ENCODE measurements around the gene RIMS4. TPM values are rescaled to one million over a fixed set of nuclear protein-coding genes. Genes with fewer than 3 reads are reported as not detected.

Gene RIMS4
- total and polyA plus RNA-seq, 2 of the 8 experiments (the other 6 are each of a cell fraction or from before 2014, with no cell fraction given): 13.3 to 44.2 TPM

DNA sequence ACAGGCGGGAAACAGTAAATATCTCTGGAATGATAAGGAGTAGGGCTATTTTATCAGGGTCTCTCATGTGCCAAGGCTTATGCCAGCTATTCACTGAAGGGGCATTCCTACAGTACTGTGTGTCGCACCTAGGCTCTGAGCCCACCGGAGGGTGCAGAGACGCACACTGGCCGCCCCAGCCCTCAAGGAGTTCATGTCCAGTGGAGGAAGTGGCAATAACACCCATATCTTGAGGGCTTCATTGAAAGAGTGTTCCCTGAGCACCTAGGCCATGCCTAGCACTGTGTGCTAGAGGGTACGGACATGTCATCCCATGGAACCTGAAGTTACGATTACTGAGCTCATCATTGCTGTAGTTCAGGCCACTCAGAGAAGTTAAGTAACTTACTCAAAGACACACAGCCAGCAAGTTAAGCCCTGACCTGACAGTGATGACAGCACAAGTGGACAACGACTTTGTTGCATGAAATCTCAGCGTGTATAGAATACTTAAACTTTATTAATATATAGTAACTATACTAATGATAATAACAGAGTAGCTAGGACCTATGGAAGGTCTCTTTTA is 86.5 kb downstream of the RIMS4 start:
- no peak overlapping the region for H2BK12ac ChIP-seq (ENCODE audit: low read depth, low read length)
- no peaks in the 10 kb centered on the region for H3K9me3 ChIP-seq (ENCODE audit: insufficient read depth in 2 of 2, low read depth in 1 of 2, low read length in 1 of 2)
- WGBS, 2 experiments (ENCODE audit: extremely low coverage in 1 of 2, insufficient coverage in 1 of 2, insufficient read length in 1 of 2, insufficient replicate concordance in 2 of 2, low coverage in 1 of 2, low lambda C conversion rate in 2 of 2, missing lambda C conversion rate in 1 of 2): 91% methylated on average over 9 of the region's 9 CpGs; no CpG with 5 or more reads in 1 of the 2 experiments
- H2BK15ac ChIP-seq (ENCODE audit: low read length): peak overlapping the region; percentile 49
- no peak for DNase-seq (ENCODE audit: low read depth in 1 of 2, low spot score in 2 of 2)
- H3K79me1 ChIP-seq (ENCODE audit: low read depth, low read length): no peaks in the 10 kb centered on the region
- H2AK5ac ChIP-seq (ENCODE audit: low read depth, low read length): peak overlapping the region; percentile 78; the same call in 1 of the 2 replicates
- H3K14ac ChIP-seq (ENCODE audit: insufficient read length): no peak overlapping the region
- H4K91ac ChIP-seq (replicated peaks; ENCODE audit: insufficient read length, low read length): no peak overlapping the region
- no peak overlapping the region for H3K27ac ChIP-seq (ENCODE audit: low read depth, low read length)
- H3K4me1 ChIP-seq (replicated peaks in 1 of 4; ENCODE audit: control insufficient read depth in 3 of 4, insufficient read depth in 4 of 4, low read length in 3 of 4): peaks cover 4 to 10% (median 6%) of the 10 kb centered on the region in 4 experiments
- H2AFZ ChIP-seq (ENCODE audit: low read length): no peak overlapping the region
- FAIRE-seq: no peak
- H4K5ac ChIP-seq (ENCODE audit: insufficient read length, low read depth, low read length): no peak overlapping the region
- H2BK20ac ChIP-seq (ENCODE audit: low read length): no peak overlapping the region
- no peaks in the 10 kb centered on the region for H3K79me2 ChIP-seq (ENCODE audit: control insufficient read depth in 1 of 2, insufficient read depth in 2 of 2, low read length in 2 of 2)
- no peaks in the 10 kb centered on the region for H3K23me2 ChIP-seq (ENCODE audit: low read depth, low read length)
- no peak overlapping the region for H3K23ac ChIP-seq (ENCODE audit: insufficient read length)
- no peak overlapping the region for H2BK5ac ChIP-seq (ENCODE audit: low read depth, low read length)
- no peak overlapping the region for H3K9ac ChIP-seq (replicated peaks in 1 of 4; ENCODE audit: extremely low read depth in 1 of 4, low read depth in 3 of 4, low read length in 3 of 4)
- H3K56ac ChIP-seq (replicated peaks; ENCODE audit: insufficient read length, low read depth, low read length): no peak overlapping the region
- H4K20me1 ChIP-seq (replicated peaks in 1 of 2; ENCODE audit: control insufficient read depth in 1 of 2, insufficient read depth in 2 of 2, low read length in 2 of 2): no peaks in the 10 kb centered on the region
- POLR2A ChIA-PET (ENCODE audit: partially characterized antibody): interaction anchor here (0.6 to 1.1 kb wide), 2 partner anchors 9 to 113 kb away, joined by 3 read pairs; no protein-coding TSS in a partner anchor
- H3K18ac ChIP-seq (ENCODE audit: extremely low read depth, low read length): no peak overlapping the region
- no peak overlapping the region for H3K4me3 ChIP-seq (ENCODE audit: extremely low read depth in 1 of 4, insufficient read depth in 2 of 4, low read depth in 3 of 4, low read length in 4 of 4)
- no peak overlapping the region for H4K8ac ChIP-seq (ENCODE audit: extremely low read depth, insufficient read depth, low read length)
- H3K4me2 ChIP-seq (ENCODE audit: insufficient read depth in 1 of 2, low read depth in 2 of 2, low read length in 2 of 2): no peak overlapping the region
- CTCF ChIA-PET (ENCODE audit: partially characterized antibody): interaction anchor here (0.6 to 20.4 kb wide), 7 partner anchors 9 to 40 kb away, joined by 3 to 180 read pairs (median 3); no protein-coding TSS in a partner anchor
- H3K36me3 ChIP-seq (ENCODE audit: control insufficient read depth in 2 of 4, insufficient read depth in 4 of 4, low read length in 3 of 4): no peaks in the 10 kb centered on the region
- no peak overlapping the region for H3K4ac ChIP-seq (replicated peaks; ENCODE audit: insufficient read length, low read depth, low read length)
- H2BK120ac ChIP-seq (replicated peaks; ENCODE audit: low read depth, low read length): no peak overlapping the region
- no peaks in the 10 kb centered on the region for H3K27me3 ChIP-seq (replicated peaks in 1 of 4; ENCODE audit: control insufficient read depth in 3 of 4, extremely low read depth in 1 of 4, insufficient read depth in 3 of 4, low read length in 3 of 4)
- TF ChIP-seq KDM5A (IDR thresholded peaks at IDR 0.05; ENCODE audit: low read length): no peak
- no peak for TF ChIP-seq MAX (IDR thresholded peaks at IDR 0.05)
- no peak for TF ChIP-seq TBP (IDR thresholded peaks at IDR 0.05; ENCODE audit: low read depth, low read length)
- TF ChIP-seq POLR2AphosphoS5 (IDR thresholded peaks at IDR 0.05; ENCODE audit: low read depth, low read length): no peak
- TF ChIP-seq SIRT6 (IDR thresholded peaks at IDR 0.05; ENCODE audit: low read length): no peak
- TF ChIP-seq GTF2F1 (IDR thresholded peaks at IDR 0.05; ENCODE audit: borderline replicate concordance, low read depth, low read length): no peak
- TF ChIP-seq SUZ12 (IDR thresholded peaks at IDR 0.05; ENCODE audit: low read length): no peak
- TF ChIP-seq SP4 (IDR thresholded peaks at IDR 0.05; ENCODE audit: low read length): no peak
- no peak for TF ChIP-seq ASH2L (IDR thresholded peaks at IDR 0.05; ENCODE audit: low read length)
- no peak for TF ChIP-seq SIN3A (conservative IDR thresholded peaks at IDR 0.05 in 1 of 2, IDR thresholded peaks at IDR 0.05 in 1 of 2; ENCODE audit: low read depth in 1 of 2, low read length in 2 of 2)
- TF ChIP-seq, protein P1, sequence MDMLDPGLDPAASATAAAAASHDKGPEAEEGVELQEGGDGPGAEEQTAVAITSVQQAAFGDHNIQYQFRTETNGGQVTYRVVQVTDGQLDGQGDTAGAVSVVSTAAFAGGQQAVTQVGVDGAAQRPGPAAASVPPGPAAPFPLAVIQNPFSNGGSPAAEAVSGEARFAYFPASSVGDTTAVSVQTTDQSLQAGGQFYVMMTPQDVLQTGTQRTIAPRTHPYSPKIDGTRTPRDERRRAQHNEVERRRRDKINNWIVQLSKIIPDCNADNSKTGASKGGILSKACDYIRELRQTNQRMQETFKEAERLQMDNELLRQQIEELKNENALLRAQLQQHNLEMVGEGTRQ (IDR thresholded peaks at IDR 0.05; ENCODE audit: low read length): no peak
- TF ChIP-seq EGR1 (IDR thresholded peaks at IDR 0.05; ENCODE audit: borderline replicate concordance, low read depth, low read length): no peak
- no peak for TF ChIP-seq YY1 (IDR thresholded peaks at IDR 0.05; ENCODE audit: low read depth, low read length)
- no peak for TF ChIP-seq CHD2 (IDR thresholded peaks at IDR 0.05; ENCODE audit: low read length)

All from H1 (cell line).